ENCODE data around the gene HS3ST6.
"Not testable (repeated sequence)": the region's sequence is repeated elsewhere in the genome, so short reads cannot be mapped to it uniquely, and the experiment has no call there.

The HS3ST6 gene

DNA sequence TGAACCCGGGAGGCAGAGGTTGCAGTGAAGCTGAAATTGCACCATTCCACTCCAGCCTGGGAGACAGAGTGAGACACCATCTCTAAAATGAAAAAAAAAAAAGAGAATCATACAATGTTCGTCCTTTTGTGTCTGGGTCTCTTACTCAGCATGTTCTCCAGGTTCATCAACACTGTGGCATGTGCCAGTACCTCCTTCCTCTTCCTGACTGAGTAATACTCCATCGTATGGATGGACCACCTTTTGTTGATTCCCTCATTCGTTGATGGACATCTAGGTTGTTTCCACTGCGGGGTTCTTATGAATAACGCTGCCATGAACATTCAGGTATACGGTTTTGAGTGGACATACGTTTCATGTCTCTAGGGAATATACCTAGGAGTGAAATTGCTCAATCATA lies 4.1 kb upstream of the HS3ST6 start:
- no peak overlapping the region for H3K27ac ChIP-seq (replicated peaks)
- peaks cover 38% of the 10 kb centered on the region for H3K27me3 ChIP-seq (ENCODE audit: insufficient read depth, poor library complexity, severe bottlenecking)
- DNase-seq (ENCODE audit: low read depth in 1 of 2, low spot score in 1 of 2), result no peak
- no peak overlapping the region for H3K4me3 ChIP-seq (replicated peaks; ENCODE audit: insufficient read depth, low read length)
- no peak for TF ChIP-seq SPI1 (IDR thresholded peaks at IDR 0.05; ENCODE audit: borderline replicate concordance, low read depth)
- no peak for TF ChIP-seq POLR2AphosphoS5 (IDR thresholded peaks at IDR 0.05; ENCODE audit: low read depth)
- TF ChIP-seq, protein P1, sequence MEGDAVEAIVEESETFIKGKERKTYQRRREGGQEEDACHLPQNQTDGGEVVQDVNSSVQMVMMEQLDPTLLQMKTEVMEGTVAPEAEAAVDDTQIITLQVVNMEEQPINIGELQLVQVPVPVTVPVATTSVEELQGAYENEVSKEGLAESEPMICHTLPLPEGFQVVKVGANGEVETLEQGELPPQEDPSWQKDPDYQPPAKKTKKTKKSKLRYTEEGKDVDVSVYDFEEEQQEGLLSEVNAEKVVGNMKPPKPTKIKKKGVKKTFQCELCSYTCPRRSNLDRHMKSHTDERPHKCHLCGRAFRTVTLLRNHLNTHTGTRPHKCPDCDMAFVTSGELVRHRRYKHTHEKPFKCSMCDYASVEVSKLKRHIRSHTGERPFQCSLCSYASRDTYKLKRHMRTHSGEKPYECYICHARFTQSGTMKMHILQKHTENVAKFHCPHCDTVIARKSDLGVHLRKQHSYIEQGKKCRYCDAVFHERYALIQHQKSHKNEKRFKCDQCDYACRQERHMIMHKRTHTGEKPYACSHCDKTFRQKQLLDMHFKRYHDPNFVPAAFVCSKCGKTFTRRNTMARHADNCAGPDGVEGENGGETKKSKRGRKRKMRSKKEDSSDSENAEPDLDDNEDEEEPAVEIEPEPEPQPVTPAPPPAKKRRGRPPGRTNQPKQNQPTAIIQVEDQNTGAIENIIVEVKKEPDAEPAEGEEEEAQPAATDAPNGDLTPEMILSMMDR (IDR thresholded peaks at IDR 0.05; ENCODE audit: insufficient read depth, low read length), result no peak
- TF ChIP-seq GABPA (IDR thresholded peaks at IDR 0.05; ENCODE audit: low read depth), result no peak
- TF ChIP-seq, protein P2, sequence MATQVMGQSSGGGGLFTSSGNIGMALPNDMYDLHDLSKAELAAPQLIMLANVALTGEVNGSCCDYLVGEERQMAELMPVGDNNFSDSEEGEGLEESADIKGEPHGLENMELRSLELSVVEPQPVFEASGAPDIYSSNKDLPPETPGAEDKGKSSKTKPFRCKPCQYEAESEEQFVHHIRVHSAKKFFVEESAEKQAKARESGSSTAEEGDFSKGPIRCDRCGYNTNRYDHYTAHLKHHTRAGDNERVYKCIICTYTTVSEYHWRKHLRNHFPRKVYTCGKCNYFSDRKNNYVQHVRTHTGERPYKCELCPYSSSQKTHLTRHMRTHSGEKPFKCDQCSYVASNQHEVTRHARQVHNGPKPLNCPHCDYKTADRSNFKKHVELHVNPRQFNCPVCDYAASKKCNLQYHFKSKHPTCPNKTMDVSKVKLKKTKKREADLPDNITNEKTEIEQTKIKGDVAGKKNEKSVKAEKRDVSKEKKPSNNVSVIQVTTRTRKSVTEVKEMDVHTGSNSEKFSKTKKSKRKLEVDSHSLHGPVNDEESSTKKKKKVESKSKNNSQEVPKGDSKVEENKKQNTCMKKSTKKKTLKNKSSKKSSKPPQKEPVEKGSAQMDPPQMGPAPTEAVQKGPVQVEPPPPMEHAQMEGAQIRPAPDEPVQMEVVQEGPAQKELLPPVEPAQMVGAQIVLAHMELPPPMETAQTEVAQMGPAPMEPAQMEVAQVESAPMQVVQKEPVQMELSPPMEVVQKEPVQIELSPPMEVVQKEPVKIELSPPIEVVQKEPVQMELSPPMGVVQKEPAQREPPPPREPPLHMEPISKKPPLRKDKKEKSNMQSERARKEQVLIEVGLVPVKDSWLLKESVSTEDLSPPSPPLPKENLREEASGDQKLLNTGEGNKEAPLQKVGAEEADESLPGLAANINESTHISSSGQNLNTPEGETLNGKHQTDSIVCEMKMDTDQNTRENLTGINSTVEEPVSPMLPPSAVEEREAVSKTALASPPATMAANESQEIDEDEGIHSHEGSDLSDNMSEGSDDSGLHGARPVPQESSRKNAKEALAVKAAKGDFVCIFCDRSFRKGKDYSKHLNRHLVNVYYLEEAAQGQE (IDR thresholded peaks at IDR 0.05; ENCODE audit: insufficient replicate concordance, low read depth), result no peak

DNA sequence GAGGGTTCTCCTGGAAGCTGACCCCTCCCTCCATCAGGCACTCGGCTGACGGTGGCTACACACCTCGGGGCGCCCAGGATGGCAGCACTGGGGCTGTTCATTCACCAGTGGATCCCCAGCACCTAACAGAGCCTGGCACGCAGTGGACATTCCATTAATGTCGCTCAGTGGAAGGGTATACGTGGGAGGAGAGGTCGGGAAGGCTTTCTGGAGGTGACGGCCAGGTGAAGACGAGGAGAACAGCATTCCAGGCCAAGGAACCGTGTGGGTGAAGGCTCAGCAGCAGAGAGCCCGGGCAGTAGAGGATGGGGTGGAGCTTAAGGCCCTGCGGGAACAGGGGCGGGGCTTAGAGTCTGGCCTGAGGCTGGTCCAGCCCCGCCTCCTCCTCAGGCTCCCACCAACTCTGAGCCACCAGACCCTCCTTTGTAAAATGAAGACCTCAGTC lies 2.5 kb upstream of the HS3ST6 start:
- Histone ChIP-seq H3K27me3 (ENCODE audit: insufficient read depth, poor library complexity, severe bottlenecking) (peaks cover 51% of the 10 kb centered on the region), H3K27ac (replicated peaks) (no peak overlapping the region), H3K4me3 (replicated peaks; ENCODE audit: insufficient read depth, low read length) (no peak overlapping the region)
- TF ChIP-seq, protein P2 (IDR thresholded peaks at IDR 0.05; ENCODE audit: insufficient replicate concordance, low read depth), result no peak
- TF ChIP-seq SPI1 (IDR thresholded peaks at IDR 0.05; ENCODE audit: borderline replicate concordance, low read depth), result no peak
- TF ChIP-seq, protein P1 (IDR thresholded peaks at IDR 0.05; ENCODE audit: insufficient read depth, low read length), result no peak
- no peak for TF ChIP-seq GABPA (IDR thresholded peaks at IDR 0.05; ENCODE audit: low read depth)
- no peak for TF ChIP-seq POLR2AphosphoS5 (IDR thresholded peaks at IDR 0.05; ENCODE audit: low read depth)
- no peak for DNase-seq (ENCODE audit: low read depth in 1 of 2, low spot score in 1 of 2)

DNA sequence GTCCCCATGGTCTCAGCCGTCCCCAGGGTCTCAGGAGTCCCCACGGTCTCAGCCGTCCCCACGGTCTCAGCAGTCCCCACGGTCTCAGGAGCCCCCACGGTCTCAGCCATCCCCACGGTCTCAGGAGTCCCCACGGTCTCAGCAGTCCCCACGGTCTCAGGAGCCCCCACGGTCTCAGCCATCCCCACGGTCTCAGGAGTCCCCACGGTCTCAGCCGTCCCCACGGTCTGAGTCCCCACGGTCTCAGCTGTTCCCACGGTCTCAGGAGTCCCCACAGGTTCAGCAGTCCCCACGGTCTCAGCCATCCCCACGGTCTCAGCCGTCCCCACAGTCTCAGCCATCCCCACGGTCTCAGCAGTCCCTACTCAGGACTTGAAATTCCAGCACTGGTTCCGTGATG lies 1.9 kb upstream of the HS3ST6 start:
- H3K27me3 ChIP-seq (ENCODE audit: insufficient read depth, poor library complexity, severe bottlenecking), result peaks cover 56% of the 10 kb centered on the region
- H3K27ac ChIP-seq (replicated peaks); H3K4me3 ChIP-seq (replicated peaks; ENCODE audit: insufficient read depth, low read length); DNase-seq (ENCODE audit: low read depth in 1 of 2, low spot score in 1 of 2): not testable (repeated sequence)

DNA sequence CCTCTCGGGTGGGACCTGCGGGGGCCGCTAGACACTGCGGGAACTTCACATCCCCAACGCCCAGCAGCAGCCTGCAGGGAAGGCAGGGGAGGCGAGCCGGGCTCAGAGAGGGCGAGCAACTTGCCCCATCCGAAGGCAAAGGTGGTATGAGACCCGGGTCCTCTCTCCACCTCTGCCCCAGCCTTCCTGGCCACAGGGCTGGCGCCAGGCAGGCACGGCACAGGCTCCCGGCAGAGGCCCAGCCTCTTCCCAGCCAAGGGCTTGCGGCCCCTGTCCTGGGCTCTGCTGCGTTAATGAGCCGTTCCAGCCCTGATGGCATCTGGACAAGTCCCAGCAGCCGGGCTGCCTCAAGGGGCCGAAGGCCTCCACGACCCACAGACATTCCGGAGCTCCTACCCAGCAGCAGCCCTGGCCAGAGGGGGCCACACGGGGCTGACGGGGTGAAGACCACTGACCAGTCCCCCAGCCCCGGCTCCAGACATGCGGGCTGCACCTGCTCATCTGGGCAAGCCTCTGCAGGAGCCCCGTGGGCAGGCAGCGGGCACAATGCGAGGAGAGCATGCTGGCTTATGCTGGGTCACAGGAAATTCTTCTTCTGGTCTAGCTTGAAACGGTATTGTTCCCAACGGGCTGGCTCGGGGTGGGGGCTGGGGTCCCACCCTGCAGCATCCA lies 1.2 kb upstream of the HS3ST6 start:
- Histone ChIP-seq H3K27ac (replicated peaks) (no peak overlapping the region), H3K27me3 (ENCODE audit: insufficient read depth, poor library complexity, severe bottlenecking) (peaks cover 56% of the 10 kb centered on the region), H3K4me3 (replicated peaks; ENCODE audit: insufficient read depth, low read length) (no peak overlapping the region)
- no peak for TF ChIP-seq SPI1 (IDR thresholded peaks at IDR 0.05; ENCODE audit: borderline replicate concordance, low read depth)
- TF ChIP-seq GABPA (IDR thresholded peaks at IDR 0.05; ENCODE audit: low read depth), result no peak
- TF ChIP-seq POLR2AphosphoS5 (IDR thresholded peaks at IDR 0.05; ENCODE audit: low read depth), result no peak
- TF ChIP-seq, protein P1 (IDR thresholded peaks at IDR 0.05; ENCODE audit: insufficient read depth, low read length), result no peak
- TF ChIP-seq, protein P2 (IDR thresholded peaks at IDR 0.05; ENCODE audit: insufficient replicate concordance, low read depth), result no peak
- no peak for DNase-seq (ENCODE audit: low read depth in 1 of 2, low spot score in 1 of 2)

Data from HL-60 (cell line).